Measurements from ENCODE around the gene PIPOX. TPM values are rescaled to one million over a fixed set of nuclear protein-coding genes. Genes with fewer than 3 reads are reported as not detected.

PIPOX gene
- total RNA-seq, 1 donor from 2014 or later = 0.29 TPM

DNA sequence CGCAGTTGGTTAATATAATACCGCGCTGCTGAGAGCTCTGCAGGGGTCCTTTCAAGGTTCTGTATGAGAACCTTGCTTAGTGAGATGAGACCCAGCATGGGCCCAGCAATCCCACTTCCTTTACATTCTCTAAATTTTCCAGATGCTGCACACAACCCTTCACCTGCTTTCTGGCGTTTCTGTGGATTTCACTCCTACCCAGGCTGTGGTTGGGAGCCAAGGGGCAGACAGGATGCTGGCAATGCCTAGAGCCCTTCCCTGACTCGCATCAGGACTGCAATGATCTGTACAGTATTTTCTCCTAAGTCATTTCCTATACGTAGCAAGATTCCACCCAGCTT, 10.1 kb upstream of the PIPOX start:
- DNase-seq (ENCODE audit: low read depth) = no peak
- TF ChIP-seq, protein P1, sequence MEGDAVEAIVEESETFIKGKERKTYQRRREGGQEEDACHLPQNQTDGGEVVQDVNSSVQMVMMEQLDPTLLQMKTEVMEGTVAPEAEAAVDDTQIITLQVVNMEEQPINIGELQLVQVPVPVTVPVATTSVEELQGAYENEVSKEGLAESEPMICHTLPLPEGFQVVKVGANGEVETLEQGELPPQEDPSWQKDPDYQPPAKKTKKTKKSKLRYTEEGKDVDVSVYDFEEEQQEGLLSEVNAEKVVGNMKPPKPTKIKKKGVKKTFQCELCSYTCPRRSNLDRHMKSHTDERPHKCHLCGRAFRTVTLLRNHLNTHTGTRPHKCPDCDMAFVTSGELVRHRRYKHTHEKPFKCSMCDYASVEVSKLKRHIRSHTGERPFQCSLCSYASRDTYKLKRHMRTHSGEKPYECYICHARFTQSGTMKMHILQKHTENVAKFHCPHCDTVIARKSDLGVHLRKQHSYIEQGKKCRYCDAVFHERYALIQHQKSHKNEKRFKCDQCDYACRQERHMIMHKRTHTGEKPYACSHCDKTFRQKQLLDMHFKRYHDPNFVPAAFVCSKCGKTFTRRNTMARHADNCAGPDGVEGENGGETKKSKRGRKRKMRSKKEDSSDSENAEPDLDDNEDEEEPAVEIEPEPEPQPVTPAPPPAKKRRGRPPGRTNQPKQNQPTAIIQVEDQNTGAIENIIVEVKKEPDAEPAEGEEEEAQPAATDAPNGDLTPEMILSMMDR (IDR thresholded peaks at IDR 0.05; ENCODE audit: insufficient read depth, low read length, poor library complexity, severe bottlenecking) = no peak
- Histone ChIP-seq H3K36me3 (ENCODE audit: control insufficient read depth, insufficient read depth, low read length) (no peaks in the 10 kb centered on the region), H3K4me3 (ENCODE audit: low read depth, low read length) (no peak overlapping the region), H3K27me3 (ENCODE audit: control insufficient read depth, insufficient read depth, low read length) (peaks cover 37% of the 10 kb centered on the region)

DNA sequence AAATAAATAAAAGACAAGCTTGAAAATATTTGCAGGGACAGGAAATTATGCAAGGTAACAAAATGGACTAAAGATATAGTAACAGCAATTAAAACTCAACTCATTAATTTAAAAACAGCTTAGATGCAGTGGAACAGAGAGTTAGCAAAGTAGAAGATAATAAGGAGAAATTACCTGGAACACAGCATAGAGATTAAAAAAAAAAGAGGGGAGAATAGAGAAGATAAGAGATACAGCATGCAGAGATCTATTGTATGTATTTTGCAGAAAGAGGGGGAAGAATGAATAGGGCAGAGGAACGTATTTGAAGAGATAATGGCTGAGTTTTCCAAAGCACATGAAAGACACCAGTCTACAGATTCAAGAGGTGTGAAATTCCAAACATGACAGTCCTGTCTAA, 8.4 kb upstream of the PIPOX start:
- TF ChIP-seq, protein P1 (IDR thresholded peaks at IDR 0.05; ENCODE audit: insufficient read depth, low read length, poor library complexity, severe bottlenecking) = no peak
- DNase-seq (ENCODE audit: low read depth) = no peak
- Histone ChIP-seq H3K4me3 (ENCODE audit: low read depth, low read length) (no peak overlapping the region), H3K36me3 (ENCODE audit: control insufficient read depth, insufficient read depth, low read length) (no peaks in the 10 kb centered on the region), H3K27me3 (ENCODE audit: control insufficient read depth, insufficient read depth, low read length) (peaks cover 44% of the 10 kb centered on the region)

DNA sequence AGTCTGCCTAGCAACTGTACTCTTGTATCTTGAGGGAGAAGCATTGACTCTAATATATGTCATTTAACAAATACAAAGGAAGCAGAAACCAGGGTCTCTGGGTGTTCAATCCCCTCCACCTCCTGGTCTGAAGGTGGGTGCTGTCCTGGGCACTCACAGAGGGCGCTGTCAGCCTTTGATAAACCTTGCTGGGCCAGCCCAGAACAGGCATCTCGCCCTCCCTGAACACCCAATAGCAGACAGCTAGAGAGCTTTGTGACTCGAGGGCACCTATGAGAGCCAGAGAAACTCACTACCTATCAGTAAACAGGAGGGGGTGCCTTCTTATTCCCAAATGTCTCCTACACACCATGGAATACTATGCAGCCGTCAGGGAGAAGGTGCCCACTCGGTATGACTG, 6.4 kb upstream of the PIPOX start:
- peaks cover 42% of the 10 kb centered on the region for H3K27me3 ChIP-seq (ENCODE audit: control insufficient read depth, insufficient read depth, low read length)
- TF ChIP-seq, protein P1 (IDR thresholded peaks at IDR 0.05; ENCODE audit: insufficient read depth, low read length, poor library complexity, severe bottlenecking) = no peak
- no peak for DNase-seq (ENCODE audit: low read depth)
- H3K36me3 ChIP-seq (ENCODE audit: control insufficient read depth, insufficient read depth, low read length) = no peaks in the 10 kb centered on the region
- no peak overlapping the region for H3K4me3 ChIP-seq (ENCODE audit: low read depth, low read length)

DNA sequence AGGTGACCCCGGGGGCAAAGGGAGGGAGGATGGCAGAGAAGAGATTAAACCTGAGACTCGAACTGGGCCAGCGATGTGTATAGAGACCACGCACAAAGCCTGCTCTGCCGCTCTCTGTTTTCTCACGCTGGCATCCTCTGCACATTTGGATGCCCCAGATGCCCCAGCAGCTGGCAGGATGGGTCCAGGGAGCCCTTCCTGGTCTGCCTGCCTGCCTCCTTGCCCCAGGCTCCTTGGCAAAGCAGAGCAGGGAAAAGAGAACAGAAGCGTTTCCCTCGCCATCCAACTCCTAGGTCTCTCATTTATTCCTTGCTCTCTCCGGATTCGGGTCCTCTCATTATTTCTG, 5.2 kb upstream of the PIPOX start:
- TF ChIP-seq, protein P1 (IDR thresholded peaks at IDR 0.05; ENCODE audit: insufficient read depth, low read length, poor library complexity, severe bottlenecking) = no peak
- no peak for DNase-seq (ENCODE audit: low read depth)
- Histone ChIP-seq H3K36me3 (ENCODE audit: control insufficient read depth, insufficient read depth, low read length) (no peaks in the 10 kb centered on the region), H3K27me3 (ENCODE audit: control insufficient read depth, insufficient read depth, low read length) (peaks cover 33% of the 10 kb centered on the region), H3K4me3 (ENCODE audit: low read depth, low read length) (no peak overlapping the region)

DNA sequence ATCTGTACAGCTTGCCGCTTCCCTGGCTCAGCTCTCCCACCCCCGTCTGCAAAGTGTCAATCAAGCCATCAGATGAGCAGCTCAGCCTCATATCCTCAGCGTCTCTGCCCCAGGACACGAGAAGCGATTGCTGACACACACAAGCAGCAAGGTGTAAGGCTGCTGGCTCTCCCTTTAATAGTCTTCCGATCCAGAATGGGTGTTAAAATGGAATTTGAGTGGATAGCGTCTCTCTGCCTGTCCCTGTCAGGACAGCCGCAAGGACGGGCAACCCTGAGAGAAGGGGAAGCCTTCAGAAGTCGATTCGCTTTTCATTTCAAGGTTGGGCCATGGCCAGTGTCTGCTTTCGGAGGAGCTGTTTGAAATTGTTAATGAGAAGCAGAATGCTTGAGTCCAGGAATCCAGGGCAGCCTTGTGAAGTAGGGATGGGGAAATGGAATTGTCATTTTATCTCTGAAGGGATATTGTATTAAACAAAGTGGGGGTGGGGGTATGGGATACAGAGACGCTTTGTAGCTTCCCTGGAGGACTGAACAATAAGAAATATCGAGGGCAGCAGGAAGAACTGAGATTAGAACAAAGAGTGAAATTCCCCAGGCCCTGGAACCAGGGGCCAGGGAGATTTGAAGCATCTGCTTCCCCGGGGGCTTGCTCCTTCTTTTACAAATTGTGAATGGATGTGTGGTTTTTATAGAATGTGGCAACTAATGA, 4.7 kb upstream of the PIPOX start:
- peaks cover 31% of the 10 kb centered on the region for H3K27me3 ChIP-seq (ENCODE audit: control insufficient read depth, insufficient read depth, low read length)
- H3K4me3 ChIP-seq (ENCODE audit: low read depth, low read length) = no peak overlapping the region
- no peak for DNase-seq (ENCODE audit: low read depth)
- H3K36me3 ChIP-seq (ENCODE audit: control insufficient read depth, insufficient read depth, low read length) = no peaks in the 10 kb centered on the region
- TF ChIP-seq, protein P1 (IDR thresholded peaks at IDR 0.05; ENCODE audit: insufficient read depth, low read length, poor library complexity, severe bottlenecking) = no peak
